ENCODE measurements around the gene PACSIN1. TPM values are rescaled to one million over a fixed set of nuclear protein-coding genes. Genes with fewer than 3 reads are reported as not detected.

The PACSIN1 gene
- total RNA-seq, 1 experiment from 2014 or later, result 7.0 TPM

DNA sequence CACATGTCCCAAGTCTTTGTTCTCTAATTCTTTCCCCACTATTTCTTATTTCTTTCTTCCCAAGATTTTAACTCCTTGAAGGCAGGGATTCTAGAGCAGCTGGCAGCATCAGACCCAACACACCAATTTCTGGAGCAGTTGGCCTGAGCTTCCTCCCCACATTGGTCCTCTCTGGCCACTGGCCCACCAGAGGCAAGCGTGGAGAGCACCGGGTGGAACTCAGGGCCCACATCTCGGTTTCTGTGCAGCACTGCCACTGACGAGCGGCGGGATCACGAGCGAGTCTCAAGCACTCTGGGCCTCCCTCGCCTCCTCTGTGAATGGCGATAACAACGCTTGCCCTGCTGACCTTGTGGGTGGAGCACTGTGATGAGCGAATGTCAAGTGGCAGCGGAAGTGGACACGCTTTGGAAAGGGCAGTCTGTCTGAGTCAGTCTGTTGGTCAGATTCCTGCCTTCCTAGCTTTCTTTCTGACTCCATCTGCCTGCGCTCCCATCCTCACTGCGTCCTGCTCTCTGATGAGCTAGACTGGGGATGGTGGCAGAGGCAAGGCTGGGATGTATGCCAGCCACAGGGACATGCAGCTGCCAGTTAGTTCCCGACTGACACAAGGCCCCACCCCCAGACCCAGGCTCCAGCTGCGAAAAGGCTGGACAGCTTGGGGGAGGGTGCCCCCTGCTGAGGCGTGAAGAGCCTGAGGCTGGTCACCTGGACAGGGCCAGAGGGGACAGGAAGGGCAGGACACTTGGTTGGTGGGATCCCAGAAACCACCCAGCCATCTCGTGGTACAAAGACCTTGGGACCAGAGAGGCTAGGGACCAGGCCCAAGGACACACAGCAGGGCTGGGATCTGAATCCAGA lies 94.7 kb downstream of the PACSIN1 start:
- Histone ChIP-seq H2BK5ac (ENCODE audit: insufficient read length, low read length) (no peak overlapping the region), H3K4ac (ENCODE audit: low read depth, low read length) (no peak overlapping the region), H2BK20ac (ENCODE audit: low read depth, low read length, poor library complexity, severe bottlenecking) (no peak overlapping the region), H2BK15ac (ENCODE audit: low read depth, low read length) (no peak overlapping the region), H4K5ac (ENCODE audit: insufficient read length, low read depth, low read length) (no peak overlapping the region), H3T11ph (ENCODE audit: low read length) (no peak overlapping the region), H2BK120ac (ENCODE audit: low read depth, low read length, poor library complexity, severe bottlenecking) (no peak overlapping the region), H3K9me3 (ENCODE audit: control insufficient read depth, low read depth, low read length) (no peaks in the 10 kb centered on the region), H3K27me3 (ENCODE audit: insufficient read depth, low read length) (no peaks in the 10 kb centered on the region), H3K79me1 (ENCODE audit: insufficient read depth, low read depth, low read length, poor library complexity, severe bottlenecking) (no peaks in the 10 kb centered on the region), H4K20me1 (ENCODE audit: control insufficient read depth, insufficient read depth, insufficient read length) (no peaks in the 10 kb centered on the region), H2AK5ac (ENCODE audit: insufficient read length, low read length) (no peak overlapping the region), H3K4me2 (ENCODE audit: insufficient read depth, insufficient read length, low read length) (no peak overlapping the region), H3K14ac (ENCODE audit: insufficient read depth, low read length) (no peak overlapping the region; the same call in 1 of the 2 replicates), H3K9ac (ENCODE audit: extremely low read depth, insufficient read length, low read length) (no peak overlapping the region), H3K27ac (ENCODE audit: insufficient read length, low read depth, low read length) (no peak overlapping the region), H3K79me2 (ENCODE audit: insufficient read depth, low read length) (no peaks in the 10 kb centered on the region), H3K23me2 (ENCODE audit: insufficient read length, low read depth, low read length, poor library complexity, severe bottlenecking) (no peaks in the 10 kb centered on the region), H2AFZ (ENCODE audit: low read length) (no peak overlapping the region), H3K23ac (ENCODE audit: insufficient read length, low read depth, low read length) (no peak overlapping the region), H2BK12ac (ENCODE audit: insufficient read length, low read depth, low read length) (no peak overlapping the region), H4K91ac (ENCODE audit: insufficient read length, low read depth, low read length) (no peak overlapping the region), H4K8ac (replicated peaks; ENCODE audit: insufficient read length, low read depth, low read length) (no peak overlapping the region), H3K4me1 (ENCODE audit: insufficient read depth, low read length) (no peaks in the 10 kb centered on the region; the same call in 1 of the 2 replicates), H3K18ac (ENCODE audit: insufficient read length, low read depth, low read length) (no peak overlapping the region), H3K56ac (ENCODE audit: insufficient read length, low read depth, low read length) (no peak overlapping the region)
- H3K4me1 Mint-ChIP-seq, result peaks cover 18 to 28% of the 10 kb centered on the region in 2 experiments
- no peak for DNase-seq
- TF ChIP-seq, protein P1, sequence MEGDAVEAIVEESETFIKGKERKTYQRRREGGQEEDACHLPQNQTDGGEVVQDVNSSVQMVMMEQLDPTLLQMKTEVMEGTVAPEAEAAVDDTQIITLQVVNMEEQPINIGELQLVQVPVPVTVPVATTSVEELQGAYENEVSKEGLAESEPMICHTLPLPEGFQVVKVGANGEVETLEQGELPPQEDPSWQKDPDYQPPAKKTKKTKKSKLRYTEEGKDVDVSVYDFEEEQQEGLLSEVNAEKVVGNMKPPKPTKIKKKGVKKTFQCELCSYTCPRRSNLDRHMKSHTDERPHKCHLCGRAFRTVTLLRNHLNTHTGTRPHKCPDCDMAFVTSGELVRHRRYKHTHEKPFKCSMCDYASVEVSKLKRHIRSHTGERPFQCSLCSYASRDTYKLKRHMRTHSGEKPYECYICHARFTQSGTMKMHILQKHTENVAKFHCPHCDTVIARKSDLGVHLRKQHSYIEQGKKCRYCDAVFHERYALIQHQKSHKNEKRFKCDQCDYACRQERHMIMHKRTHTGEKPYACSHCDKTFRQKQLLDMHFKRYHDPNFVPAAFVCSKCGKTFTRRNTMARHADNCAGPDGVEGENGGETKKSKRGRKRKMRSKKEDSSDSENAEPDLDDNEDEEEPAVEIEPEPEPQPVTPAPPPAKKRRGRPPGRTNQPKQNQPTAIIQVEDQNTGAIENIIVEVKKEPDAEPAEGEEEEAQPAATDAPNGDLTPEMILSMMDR (conservative IDR thresholded peaks at IDR 0.05), result no peak
- peaks cover 1% of the 10 kb centered on the region for H3K27me3 Mint-ChIP-seq (ENCODE audit: low read depth)
- WGBS (ENCODE audit: extremely low coverage, insufficient read length, low lambda C conversion rate), result no CpG with 5 or more reads among the region's 20 CpGs
- H3K27ac Mint-ChIP-seq, result peak overlapping the region in 1 of 3 experiments; percentile 69; a peak in 4 of 7 replicates
- H3K9me3 Mint-ChIP-seq, result no peaks in the 10 kb centered on the region; a peak in 2 of 5 replicates
- no peaks in the 10 kb centered on the region for H3K36me3 Mint-ChIP-seq (ENCODE audit: insufficient read depth in 1 of 3, low read depth in 3 of 3)
- H3K4me3 Mint-ChIP-seq, result no peak overlapping the region
